Measurements from ENCODE around the gene PDPN.

DNA sequence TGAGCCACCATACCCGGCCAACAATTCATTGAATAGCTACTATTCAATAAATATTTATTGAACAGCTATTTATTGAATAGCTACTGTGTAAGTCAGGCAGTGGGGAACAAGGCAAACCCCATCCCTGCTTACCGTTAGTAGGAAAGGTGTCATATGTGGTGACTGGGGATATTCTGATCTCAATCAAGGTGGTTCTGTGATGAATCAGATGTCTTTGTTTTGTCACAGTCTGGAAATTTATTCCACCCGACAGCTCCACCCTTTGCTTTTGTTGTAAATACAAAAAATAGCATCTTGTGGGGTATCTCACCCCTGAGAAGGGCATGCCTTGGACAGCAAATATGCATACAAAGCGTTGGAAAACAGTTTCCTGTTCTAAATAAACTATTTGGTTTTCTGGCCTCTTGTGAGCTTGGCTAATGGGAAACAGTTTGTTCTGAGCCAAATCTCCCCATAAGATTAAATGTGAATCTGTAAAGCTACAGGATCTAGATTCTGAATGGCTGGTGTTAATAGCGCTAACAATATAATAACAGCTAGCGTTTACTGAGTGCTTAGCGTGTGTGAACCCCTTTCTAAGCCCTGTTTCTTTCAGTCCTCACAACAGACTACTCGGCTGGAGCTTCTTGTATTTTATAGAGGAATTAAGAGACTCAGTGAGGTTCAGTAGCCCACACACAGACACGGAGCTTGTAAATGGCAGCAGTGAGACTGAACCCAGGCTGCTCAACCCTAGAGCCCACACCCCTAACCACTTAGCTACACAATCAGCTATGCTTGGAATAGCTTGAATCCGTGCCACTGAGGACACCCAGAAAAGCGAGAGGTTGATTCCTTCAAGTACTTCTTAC lies 5.5 kb downstream of the PDPN start:
- TF ChIP-seq, protein P1, sequence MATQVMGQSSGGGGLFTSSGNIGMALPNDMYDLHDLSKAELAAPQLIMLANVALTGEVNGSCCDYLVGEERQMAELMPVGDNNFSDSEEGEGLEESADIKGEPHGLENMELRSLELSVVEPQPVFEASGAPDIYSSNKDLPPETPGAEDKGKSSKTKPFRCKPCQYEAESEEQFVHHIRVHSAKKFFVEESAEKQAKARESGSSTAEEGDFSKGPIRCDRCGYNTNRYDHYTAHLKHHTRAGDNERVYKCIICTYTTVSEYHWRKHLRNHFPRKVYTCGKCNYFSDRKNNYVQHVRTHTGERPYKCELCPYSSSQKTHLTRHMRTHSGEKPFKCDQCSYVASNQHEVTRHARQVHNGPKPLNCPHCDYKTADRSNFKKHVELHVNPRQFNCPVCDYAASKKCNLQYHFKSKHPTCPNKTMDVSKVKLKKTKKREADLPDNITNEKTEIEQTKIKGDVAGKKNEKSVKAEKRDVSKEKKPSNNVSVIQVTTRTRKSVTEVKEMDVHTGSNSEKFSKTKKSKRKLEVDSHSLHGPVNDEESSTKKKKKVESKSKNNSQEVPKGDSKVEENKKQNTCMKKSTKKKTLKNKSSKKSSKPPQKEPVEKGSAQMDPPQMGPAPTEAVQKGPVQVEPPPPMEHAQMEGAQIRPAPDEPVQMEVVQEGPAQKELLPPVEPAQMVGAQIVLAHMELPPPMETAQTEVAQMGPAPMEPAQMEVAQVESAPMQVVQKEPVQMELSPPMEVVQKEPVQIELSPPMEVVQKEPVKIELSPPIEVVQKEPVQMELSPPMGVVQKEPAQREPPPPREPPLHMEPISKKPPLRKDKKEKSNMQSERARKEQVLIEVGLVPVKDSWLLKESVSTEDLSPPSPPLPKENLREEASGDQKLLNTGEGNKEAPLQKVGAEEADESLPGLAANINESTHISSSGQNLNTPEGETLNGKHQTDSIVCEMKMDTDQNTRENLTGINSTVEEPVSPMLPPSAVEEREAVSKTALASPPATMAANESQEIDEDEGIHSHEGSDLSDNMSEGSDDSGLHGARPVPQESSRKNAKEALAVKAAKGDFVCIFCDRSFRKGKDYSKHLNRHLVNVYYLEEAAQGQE (IDR thresholded peaks at IDR 0.05; ENCODE audit: low read depth), result no peak
- TF ChIP-seq, protein P2, sequence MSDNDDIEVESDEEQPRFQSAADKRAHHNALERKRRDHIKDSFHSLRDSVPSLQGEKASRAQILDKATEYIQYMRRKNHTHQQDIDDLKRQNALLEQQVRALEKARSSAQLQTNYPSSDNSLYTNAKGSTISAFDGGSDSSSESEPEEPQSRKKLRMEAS (IDR thresholded peaks at IDR 0.05), result no peak
- no peak for TF ChIP-seq YY1 (IDR thresholded peaks at IDR 0.05; ENCODE audit: low read depth)
- no peak for TF ChIP-seq RAD21 (IDR thresholded peaks at IDR 0.05; ENCODE audit: low read depth)
- no peak for TF ChIP-seq CEBPB (IDR thresholded peaks at IDR 0.05)
- no peak for TF ChIP-seq EP300 (IDR thresholded peaks at IDR 0.05; ENCODE audit: borderline replicate concordance)
- TF ChIP-seq ZBTB7A (IDR thresholded peaks at IDR 0.05; ENCODE audit: low read depth), result no peak
- no peak for TF ChIP-seq CREB1 (IDR thresholded peaks at IDR 0.05; ENCODE audit: low read depth)
- TF ChIP-seq, protein P3, sequence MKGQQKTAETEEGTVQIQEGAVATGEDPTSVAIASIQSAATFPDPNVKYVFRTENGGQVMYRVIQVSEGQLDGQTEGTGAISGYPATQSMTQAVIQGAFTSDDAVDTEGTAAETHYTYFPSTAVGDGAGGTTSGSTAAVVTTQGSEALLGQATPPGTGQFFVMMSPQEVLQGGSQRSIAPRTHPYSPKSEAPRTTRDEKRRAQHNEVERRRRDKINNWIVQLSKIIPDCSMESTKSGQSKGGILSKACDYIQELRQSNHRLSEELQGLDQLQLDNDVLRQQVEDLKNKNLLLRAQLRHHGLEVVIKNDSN (IDR thresholded peaks at IDR 0.05), result no peak
- no peak for TF ChIP-seq TAF1 (IDR thresholded peaks at IDR 0.05; ENCODE audit: low read depth)
- no peak for TF ChIP-seq NFIC (IDR thresholded peaks at IDR 0.05)
- no peak for TF ChIP-seq TCF12 (IDR thresholded peaks at IDR 0.05; ENCODE audit: low read depth)
- TF ChIP-seq FOXM1 (IDR thresholded peaks at IDR 0.05; ENCODE audit: borderline replicate concordance, low read depth), result no peak

Data from Ishikawa (cell line).